HepG2 (cell line): ENCODE results near the gene CAB39. TPM values are rescaled to one million over a fixed set of nuclear protein-coding genes. Genes with fewer than 3 reads are reported as not detected.
A peak's percentile ranks its signal among the peaks of the same experiment; 100 is the strongest.

Experiments used
- AGO2 ChIP-seq: fragments of 200-400 bp; formaldehyde crosslinking; optimal IDR thresholded peaks from 2 replicates; pipeline ENCODE3; 2017; ENCODE audit warnings: mild to moderate bottlenecking, low read depth, low read length, moderate library complexity
- CREBL2 ChIP-seq: sonication (generic); formaldehyde crosslinking; IDR thresholded peaks from 2 replicates; pipeline ENCODE4 v1.8.1; 2023; ENCODE audit warnings: missing genetic modification reagents, mild to moderate bottlenecking, borderline replicate concordance
- ELF1 ChIP-seq: sonication (generic); formaldehyde crosslinking; IDR thresholded peaks from 2 replicates; pipeline ENCODE4 v1.4.0; 2020; ENCODE audit warnings: missing genetic modification reagents
- FOXO1 ChIP-seq: sonication (generic); formaldehyde crosslinking; IDR thresholded peaks from 2 replicates; pipeline ENCODE4 v1.4.0; 2020; ENCODE audit warnings: missing genetic modification reagents
- HNF4A ChIP-seq: sonication (generic); formaldehyde crosslinking; IDR thresholded peaks from 2 replicates; pipeline ENCODE4 v1.4.0; 2020; ENCODE audit warnings: missing genetic modification reagents
- KMT2A ChIP-seq: sonication (generic); formaldehyde crosslinking; IDR thresholded peaks from 2 replicates; pipeline ENCODE4 v1.4.0; 2020; ENCODE audit warnings: missing genetic modification reagents
- MXD4 ChIP-seq: IDR thresholded peaks from 2 replicates; pipeline ENCODE4 v1.6.1; 2016; ENCODE audit warnings: mild to moderate bottlenecking, missing biosample characterization, missing genetic modification reagents
- NFE2 ChIP-seq: sonication (generic); formaldehyde crosslinking; IDR thresholded peaks from 2 replicates; pipeline ENCODE4 v1.4.0; 2020; ENCODE audit warnings: missing genetic modification reagents
- RFX5 ChIP-seq: IDR thresholded peaks from 2 replicates; pipeline ENCODE4 v1.6.1; 2011; ENCODE audit warnings: low read depth, low read length, improper control_type of control experiment
- SCMH1 ChIP-seq: sonication (generic); formaldehyde crosslinking; IDR thresholded peaks from 2 replicates; pipeline ENCODE4 v1.9.0; 2021; ENCODE audit warnings: missing genetic modification reagents, mild to moderate bottlenecking, borderline replicate concordance
- SP140L ChIP-seq: sonication (generic); formaldehyde crosslinking; IDR thresholded peaks from 2 replicates; pipeline ENCODE4 v1.4.0; 2020; ENCODE audit warnings: missing genetic modification reagents, borderline replicate concordance
- SUZ12 ChIP-seq: fragments of 150-350 bp; IDR thresholded peaks from 2 replicates; pipeline ENCODE4 v1.6.1; 2014; ENCODE audit warnings: low read depth, low read length
- TBP ChIP-seq: sonication (generic); formaldehyde crosslinking; IDR thresholded peaks from 2 replicates; pipeline ENCODE4 v1.5.0; 2020; ENCODE audit warnings: missing genetic modification reagents
- THAP9 ChIP-seq: sonication (generic); formaldehyde crosslinking; IDR thresholded peaks from 2 replicates; pipeline ENCODE4; 2020; ENCODE audit warnings: missing genetic modification reagents, mild to moderate bottlenecking, borderline replicate concordance
- ZBTB25 ChIP-seq: IDR thresholded peaks from 2 replicates; pipeline ENCODE4 v1.6.1; 2018; ENCODE audit warnings: missing genetic modification reagents
- ZNF205 ChIP-seq: IDR thresholded peaks from 2 replicates; pipeline ENCODE4 v1.6.1; 2018; ENCODE audit warnings: missing biosample characterization, missing genetic modification reagents
- ZNF558 ChIP-seq: sonication (generic); formaldehyde crosslinking; IDR thresholded peaks from 2 replicates; pipeline ENCODE4 v1.9.0; 2022; ENCODE audit warnings: mild to moderate bottlenecking, missing genetic modification reagents, borderline replicate concordance
- ZNF7 ChIP-seq: IDR thresholded peaks from 2 replicates; pipeline ENCODE4 v1.6.1; 2016; ENCODE audit warnings: missing biosample characterization, missing genetic modification reagents
- ZNF839 ChIP-seq: sonication (generic); formaldehyde crosslinking; IDR thresholded peaks from 2 replicates; pipeline ENCODE4 v1.4.0; 2020; ENCODE audit warnings: missing genetic modification reagents, mild to moderate bottlenecking, borderline replicate concordance
- ZNF883 ChIP-seq: sonication (generic); formaldehyde crosslinking; IDR thresholded peaks from 2 replicates; pipeline ENCODE4 v1.5.1; 2020; ENCODE audit warnings: mild to moderate bottlenecking, missing genetic modification reagents; ENCODE audit errors: not compliant biosample characterization
- polyA plus RNA-seq, 8 experiments: library from polyadenylated mRNA; depleted of rRNA in 3 of 8; stranded (reverse) in 7 of 8; unstranded in 1 of 8; fragments of >200 nt; fragmentation: Illumina TruSeq in 4 of 8; extraction: Trizol in 4 of 8; gene quantifications; 2 replicates each; pipeline versions ENCODE4 v1.2.1 to v1.2.3, GENCODE V29; 2011 to 2016; ENCODE audit warnings: low read depth in 4 of 8, missing spikeins in 1 of 8, mixed read lengths in 1 of 8; ENCODE audit not compliant: insufficient read depth in 1 of 8
- total RNA-seq, 5 experiments: library from RNA; depleted of rRNA; stranded (reverse); fragments of >200 nt; fragmentation: Illumina TruSeq; extraction: Trizol; gene quantifications; 2 replicates each; pipeline ENCODE4 v1.2.3, GENCODE V29; 2016; ENCODE audit warnings: low read depth in 1 of 5
- TF ChIP-seq, protein P1 (sequence below): sonication (generic); formaldehyde crosslinking; IDR thresholded peaks from 2 replicates; pipeline ENCODE4 v1.5.1; 2020; ENCODE audit warnings: mild to moderate bottlenecking, missing genetic modification reagents, borderline replicate concordance
- TF ChIP-seq, protein P2 (sequence below): IDR thresholded peaks from 2 replicates; pipeline ENCODE4 v1.6.1; 2012; ENCODE audit warnings: low read depth, low read length, improper control_type of control experiment

Gene CAB39
- total and polyA plus RNA-seq, 2 of the 13 experiments (the other 11 are each of a cell fraction or from before 2014, with no cell fraction given), result 19.3 to 45.3 TPM

DNA sequence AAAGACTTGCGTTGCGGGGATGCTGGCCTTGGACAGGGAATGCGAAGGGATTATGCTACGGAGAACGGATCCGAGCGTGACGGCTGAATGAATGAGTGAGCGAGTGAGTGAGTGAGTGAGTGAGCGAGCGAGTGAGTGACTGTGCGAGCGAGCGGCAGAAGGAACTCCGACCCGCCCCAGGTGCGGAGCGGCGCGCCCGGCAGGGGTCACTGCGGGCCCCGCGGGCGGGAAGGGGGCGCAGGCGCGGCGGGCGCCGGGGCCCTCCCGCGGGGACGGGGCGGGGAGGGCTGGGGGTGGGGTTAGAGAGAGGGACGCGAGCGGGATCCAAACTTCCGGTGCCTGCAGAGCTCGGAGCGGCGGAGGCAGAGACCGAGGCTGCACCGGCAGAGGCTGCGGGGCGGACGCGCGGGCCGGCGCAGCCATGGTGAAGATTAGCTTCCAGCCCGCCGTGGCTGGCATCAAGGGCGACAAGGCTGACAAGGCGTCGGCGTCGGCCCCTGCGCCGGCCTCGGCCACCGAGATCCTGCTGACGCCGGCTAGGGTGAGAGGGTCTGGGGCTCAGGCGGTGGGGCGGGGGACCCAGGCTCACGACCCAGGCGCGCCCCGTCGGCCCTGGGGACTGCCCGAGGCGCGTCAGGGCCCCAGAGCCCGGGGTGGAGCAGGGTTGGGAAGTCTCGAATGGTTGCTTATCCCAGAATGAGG is 152.1 kb downstream of the CAB39 start, which contains the start of gene ITM2C (continued):
- TF ChIP-seq TBP (no peak), THAP9 (CRISPR knock-in tag) (peak; percentile 58; the same call in 1 of the 2 replicates), HNF4A (CRISPR knock-in tag) (no peak), KMT2A (CRISPR knock-in tag) (0 out of 2 replicates have a peak, but pooled peaks have one; percentile 40), ELF1 (peak; percentile 65), ZNF7 (CRISPR knock-in tag) (no peak), NFE2 (CRISPR knock-in tag) (no peak), SUZ12 (no peak), ZNF558 (CRISPR knock-in tag) (no peak), ZNF205 (CRISPR knock-in tag) (no peak), MXD4 (no peak), ZNF839 (CRISPR knock-in tag) (no peak), ZNF883 (CRISPR knock-in tag) (peak; percentile 73), AGO2 (no peak), FOXO1 (CRISPR knock-in tag) (no peak), SP140L (no peak), RFX5 (0 out of 2 replicates have a peak, but pooled peaks have one; percentile 24), SCMH1 (CRISPR knock-in tag) (no peak), CREBL2 (CRISPR knock-in tag) (peak; percentile 73; the same call in 1 of the 2 replicates), ZBTB25 (CRISPR knock-in tag) (no peak; the same call in 1 of the 2 replicates)
- TF ChIP-seq, protein P1, sequence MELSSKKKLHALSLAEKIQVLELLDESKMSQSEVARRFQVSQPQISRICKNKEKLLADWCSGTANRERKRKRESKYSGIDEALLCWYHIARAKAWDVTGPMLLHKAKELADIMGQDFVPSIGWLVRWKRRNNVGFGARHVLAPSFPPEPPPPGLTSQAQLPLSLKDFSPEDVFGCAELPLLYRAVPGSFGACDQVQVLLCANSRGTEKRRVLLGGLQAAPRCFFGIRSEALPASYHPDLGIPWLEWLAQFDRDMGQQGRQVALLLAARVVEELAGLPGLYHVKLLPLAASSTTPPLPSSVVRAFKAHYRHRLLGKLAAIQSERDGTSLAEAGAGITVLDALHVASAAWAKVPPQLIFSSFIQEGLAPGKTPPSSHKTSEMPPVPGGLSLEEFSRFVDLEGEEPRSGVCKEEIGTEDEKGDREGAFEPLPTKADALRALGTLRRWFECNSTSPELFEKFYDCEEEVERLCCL (CRISPR knock-in tag), result no peak
- TF ChIP-seq, protein P2, sequence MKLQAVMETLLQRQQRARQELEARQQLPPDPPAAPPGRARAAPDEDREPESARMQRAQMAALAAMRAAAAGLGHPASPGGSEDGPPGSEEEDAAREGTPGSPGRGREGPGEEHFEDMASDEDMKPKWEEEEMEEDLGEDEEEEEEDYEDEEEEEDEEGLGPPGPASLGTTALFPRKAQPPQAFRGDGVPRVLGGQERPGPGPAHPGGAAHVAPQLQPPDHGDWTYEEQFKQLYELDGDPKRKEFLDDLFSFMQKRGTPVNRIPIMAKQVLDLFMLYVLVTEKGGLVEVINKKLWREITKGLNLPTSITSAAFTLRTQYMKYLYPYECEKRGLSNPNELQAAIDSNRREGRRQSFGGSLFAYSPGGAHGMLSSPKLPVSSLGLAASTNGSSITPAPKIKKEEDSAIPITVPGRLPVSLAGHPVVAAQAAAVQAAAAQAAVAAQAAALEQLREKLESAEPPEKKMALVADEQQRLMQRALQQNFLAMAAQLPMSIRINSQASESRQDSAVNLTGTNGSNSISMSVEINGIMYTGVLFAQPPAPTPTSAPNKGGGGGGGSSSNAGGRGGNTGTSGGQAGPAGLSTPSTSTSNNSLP, result no peak
